AG04450 (cell line): ENCODE measurements around the gene DIAPH3. TPM values are rescaled to one million over a fixed set of nuclear protein-coding genes. Genes with fewer than 3 reads are reported as not detected.

Source experiments
- CTCF ChIA-PET: fragments of 300-600, 350-600 bp; formaldehyde crosslinking; extraction: SDS; loops from one replicate; lab custom pipeline; 2022; ENCODE audit warnings: antibody characterized with exemption, inconsistent platforms; lab: Charles Lee
- POLR2A ChIA-PET: fragments of 350-600 bp; formaldehyde crosslinking; extraction: SDS; loops from one replicate; lab custom pipeline; 2021; ENCODE audit warnings: antibody characterized with exemption, inconsistent platforms; lab: Yijun Ruan, JAX
- DNase-seq: peaks from one replicate; pipeline ENCODE4 v3.0.0-alpha.2; 2011; ENCODE audit warnings: low read depth, low spot score
- H3K27ac ChIP-seq: one replicate; pipeline ENCODE4 v1.5.1; 2012; ENCODE audit warnings: low read depth, low read length, control low read depth
- H3K27me3 ChIP-seq: one replicate; pipeline ENCODE4 v1.6.0; 2012; ENCODE audit warnings: low read length; ENCODE audit not compliant: control insufficient read depth, insufficient read depth
- H3K4me3 ChIP-seq: 2 replicates; pipeline ENCODE4 v1.5.1; 2011; ENCODE audit warnings: mild to moderate bottlenecking, low read depth, low read length, control low read depth
- H3K9me3 ChIP-seq: 2 replicates; pipeline ENCODE4 v1.5.1; 2012; ENCODE audit warnings: low read length; ENCODE audit not compliant: control insufficient read depth, insufficient read depth
- CTCF ChIP-seq: IDR thresholded peaks from 2 replicates; pipeline ENCODE4 v1.5.1; 2011; ENCODE audit warnings: low read depth, low read length, control low read depth, inconsistent platforms
- polyA plus RNA-seq: library from polyadenylated mRNA; depleted of rRNA; stranded (reverse); fragments of >200 nt; gene quantifications from 2 replicates; pipeline ENCODE4 v1.2.3, GENCODE V29; 2011

The DIAPH3 gene
- polyA plus RNA-seq, 1 experiment, result 11.7 TPM

- Histone ChIP-seq H3K27me3 (no peaks in the 10 kb centered on the region), H3K4me3 (no peak overlapping the region), H3K9me3 (no peaks in the 10 kb centered on the region), H3K27ac (no peak overlapping the region)
- no peak for DNase-seq
- TF ChIP-seq CTCF, result no peak
- CTCF ChIA-PET, result interaction anchor here (1.3 to 1.7 kb wide), 2 partner anchors 16 to 120 kb away, joined by 4 read pairs; no protein-coding TSS in a partner anchor
- POLR2A ChIA-PET, result no interaction called here
Measured at GRCh38 chr13:59891053-59891452, 272.7 kb downstream of the DIAPH3 start.

GRCh38 chr13:59890054-59890453 is 273.7 kb downstream of the DIAPH3 start:
- no peaks in the 10 kb centered on the region for H3K9me3 ChIP-seq
- ChIA-PET POLR2A (no interaction called here), CTCF (interaction anchor here (1.2 to 1.7 kb wide), 2 partner anchors 17 to 119 kb away, joined by 4 to 13 read pairs; no protein-coding TSS in a partner anchor)
- no peak overlapping the region for H3K4me3 ChIP-seq
- H3K27me3 ChIP-seq, result no peaks in the 10 kb centered on the region
- no peak overlapping the region for H3K27ac ChIP-seq
- no peak for DNase-seq
- no peak for TF ChIP-seq CTCF

GRCh38 chr13:59888408-59888807 is 275.3 kb downstream of the DIAPH3 start:
- no peak for DNase-seq
- no peaks in the 10 kb centered on the region for H3K9me3 ChIP-seq
- H3K27ac ChIP-seq, result no peak overlapping the region
- no peak for TF ChIP-seq CTCF
- ChIA-PET POLR2A (no interaction called here), CTCF (no interaction called here)
- no peaks in the 10 kb centered on the region for H3K27me3 ChIP-seq
- H3K4me3 ChIP-seq, result no peak overlapping the region

GRCh38 chr13:59885076-59885475 is 278.7 kb downstream of the DIAPH3 start:
- Histone ChIP-seq H3K27ac (no peak overlapping the region), H3K9me3 (no peaks in the 10 kb centered on the region), H3K4me3 (no peak overlapping the region), H3K27me3 (no peaks in the 10 kb centered on the region)
- no peak for TF ChIP-seq CTCF
- ChIA-PET CTCF (interaction anchor here (0.6 to 2.9 kb wide), 4 partner anchors 9 to 205 kb away, joined by 3 to 19 read pairs (median 6); no protein-coding TSS in a partner anchor), POLR2A (no interaction called here)
- no peak for DNase-seq

GRCh38 chr13:59883885-59884284 is 279.8 kb downstream of the DIAPH3 start:
- no peak for DNase-seq
- no peak for TF ChIP-seq CTCF
- ChIA-PET CTCF (interaction anchor here (0.7 to 2.9 kb wide), 4 partner anchors 22 to 547 kb away, joined by 3 to 19 read pairs (median 4); no protein-coding TSS in a partner anchor), POLR2A (no interaction called here)
- no peak overlapping the region for H3K27ac ChIP-seq
- no peak overlapping the region for H3K4me3 ChIP-seq
- H3K27me3 ChIP-seq, result no peaks in the 10 kb centered on the region
- H3K9me3 ChIP-seq, result no peaks in the 10 kb centered on the region
